HG03159 (cell line): ENCODE data around the gene ARHGAP6.

ENCODE experiments used
- ATAC-seq: cut with Tn5 transposase; IDR thresholded peaks from one replicate; pipeline ENCODE4 v1.9.1; 2021; ENCODE audit warnings: mild to moderate bottlenecking, moderate library complexity; ENCODE audit not compliant: unreplicated experiment

Gene ARHGAP6, protein sequence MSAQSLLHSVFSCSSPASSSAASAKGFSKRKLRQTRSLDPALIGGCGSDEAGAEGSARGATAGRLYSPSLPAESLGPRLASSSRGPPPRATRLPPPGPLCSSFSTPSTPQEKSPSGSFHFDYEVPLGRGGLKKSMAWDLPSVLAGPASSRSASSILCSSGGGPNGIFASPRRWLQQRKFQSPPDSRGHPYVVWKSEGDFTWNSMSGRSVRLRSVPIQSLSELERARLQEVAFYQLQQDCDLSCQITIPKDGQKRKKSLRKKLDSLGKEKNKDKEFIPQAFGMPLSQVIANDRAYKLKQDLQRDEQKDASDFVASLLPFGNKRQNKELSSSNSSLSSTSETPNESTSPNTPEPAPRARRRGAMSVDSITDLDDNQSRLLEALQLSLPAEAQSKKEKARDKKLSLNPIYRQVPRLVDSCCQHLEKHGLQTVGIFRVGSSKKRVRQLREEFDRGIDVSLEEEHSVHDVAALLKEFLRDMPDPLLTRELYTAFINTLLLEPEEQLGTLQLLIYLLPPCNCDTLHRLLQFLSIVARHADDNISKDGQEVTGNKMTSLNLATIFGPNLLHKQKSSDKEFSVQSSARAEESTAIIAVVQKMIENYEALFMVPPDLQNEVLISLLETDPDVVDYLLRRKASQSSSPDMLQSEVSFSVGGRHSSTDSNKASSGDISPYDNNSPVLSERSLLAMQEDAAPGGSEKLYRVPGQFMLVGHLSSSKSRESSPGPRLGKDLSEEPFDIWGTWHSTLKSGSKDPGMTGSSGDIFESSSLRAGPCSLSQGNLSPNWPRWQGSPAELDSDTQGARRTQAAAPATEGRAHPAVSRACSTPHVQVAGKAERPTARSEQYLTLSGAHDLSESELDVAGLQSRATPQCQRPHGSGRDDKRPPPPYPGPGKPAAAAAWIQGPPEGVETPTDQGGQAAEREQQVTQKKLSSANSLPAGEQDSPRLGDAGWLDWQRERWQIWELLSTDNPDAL (N-terminal part only)

DNA sequence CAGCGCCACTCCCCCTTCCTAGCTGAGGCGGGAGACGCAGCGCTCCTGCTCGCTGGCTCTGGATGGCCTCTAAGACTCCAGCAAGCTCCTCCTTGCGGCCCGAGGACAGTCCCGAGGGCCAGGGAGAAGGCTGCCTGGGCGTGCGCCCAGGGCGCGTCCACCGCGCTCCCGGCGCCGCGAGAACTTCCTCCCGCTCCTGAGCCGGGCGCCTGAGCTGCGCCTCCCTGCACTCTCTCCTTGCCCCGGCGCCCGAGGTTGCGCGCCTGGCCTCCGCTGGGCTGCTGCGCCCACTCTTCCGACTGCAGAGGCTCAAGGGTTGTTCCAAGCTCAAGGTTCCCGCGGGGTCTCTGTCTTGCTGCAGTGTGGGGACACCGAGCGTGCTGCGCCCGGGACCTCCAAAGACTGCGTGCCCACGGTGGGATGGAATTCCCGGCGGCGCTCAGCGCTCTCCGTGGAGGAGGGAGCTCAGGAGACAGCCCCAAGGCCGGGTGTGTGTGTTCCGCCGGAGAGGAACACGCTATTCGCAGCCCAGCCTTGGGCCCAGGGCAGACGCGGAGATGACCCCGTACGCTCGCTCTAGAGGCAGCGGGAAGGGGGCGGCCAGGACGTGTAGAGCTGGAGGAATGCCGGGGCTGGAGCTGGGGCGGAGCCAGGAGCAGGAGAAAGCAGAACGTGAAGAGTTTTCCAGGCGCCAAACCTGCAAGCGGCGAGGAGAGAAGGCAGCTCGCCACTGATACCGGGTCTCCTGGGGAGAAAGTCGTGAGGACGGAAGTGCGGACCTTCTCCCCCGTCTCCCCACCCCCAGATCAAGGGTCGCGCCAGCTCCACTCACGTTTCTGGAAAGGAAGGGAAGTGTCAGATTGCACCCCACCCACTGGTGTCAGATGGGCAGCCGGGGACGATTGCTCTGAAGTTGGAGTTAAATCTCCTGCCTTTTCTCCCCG, at the start of gene ARHGAP6:
ARHGAP6 (minus strand) TSS at position 753 of the 944 bp plus-strand sequence. CDS start 1,092 bp downstream, outside the sequence.
- ATAC-seq, result no peak

DNA sequence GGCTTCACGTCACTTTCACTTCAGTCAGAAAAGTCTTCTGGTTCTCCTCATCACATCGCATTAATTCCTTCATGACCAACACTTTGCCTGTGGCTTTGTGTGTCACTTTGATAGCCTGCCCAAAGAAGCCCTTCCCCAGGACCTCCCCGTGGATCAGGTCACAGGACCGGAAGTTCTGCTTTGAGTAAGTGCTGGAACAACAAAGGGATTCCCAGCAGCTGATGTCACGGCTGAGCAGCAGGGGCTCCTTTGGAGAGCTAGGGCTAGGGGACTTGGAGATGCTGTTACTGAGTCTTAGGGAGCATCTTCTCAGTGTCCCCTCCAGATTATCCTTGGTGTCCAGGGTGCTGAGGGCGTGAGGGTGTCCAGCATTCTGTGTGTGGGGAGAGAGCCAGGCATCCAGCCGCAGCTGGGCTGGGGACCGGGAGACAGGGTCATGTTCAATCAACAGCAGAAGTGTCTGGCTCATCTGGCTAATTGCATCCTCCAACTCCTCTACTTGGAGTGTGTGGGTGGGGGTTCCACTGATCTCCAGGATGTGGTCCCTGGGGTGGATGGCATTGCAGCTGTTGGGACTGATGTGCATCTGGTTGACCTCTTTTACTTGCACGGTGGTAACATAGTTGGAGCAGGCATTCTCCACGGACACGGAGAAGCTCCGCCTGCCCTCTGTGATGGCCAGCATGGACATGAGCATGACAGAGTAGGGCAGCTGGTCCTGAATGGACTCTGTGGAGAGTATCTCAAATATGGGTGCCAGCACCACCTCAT, 39.2 kb upstream of the ARHGAP6 start:
- ATAC-seq, result no peak

DNA sequence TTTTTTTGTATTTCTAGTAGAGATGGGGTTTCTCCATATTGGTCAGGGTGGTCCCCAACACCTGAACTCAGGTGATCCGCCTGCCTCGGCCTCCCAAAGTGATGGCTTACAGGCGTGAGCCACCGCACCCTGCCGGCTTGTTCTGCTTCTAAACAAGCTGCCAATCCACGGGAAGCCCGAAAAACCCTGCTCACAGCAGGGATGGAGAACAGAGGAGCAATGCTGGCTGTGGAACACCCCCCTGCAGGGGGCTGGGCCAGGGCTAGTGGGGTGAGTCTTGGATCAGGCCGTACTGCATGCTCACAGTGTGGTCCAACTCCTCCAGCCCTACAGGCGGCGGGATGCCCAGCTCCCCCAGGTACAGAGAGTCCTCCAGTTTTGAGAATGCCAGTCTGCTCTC, 38.1 kb upstream of the ARHGAP6 start:
- ATAC-seq, result no peak

DNA sequence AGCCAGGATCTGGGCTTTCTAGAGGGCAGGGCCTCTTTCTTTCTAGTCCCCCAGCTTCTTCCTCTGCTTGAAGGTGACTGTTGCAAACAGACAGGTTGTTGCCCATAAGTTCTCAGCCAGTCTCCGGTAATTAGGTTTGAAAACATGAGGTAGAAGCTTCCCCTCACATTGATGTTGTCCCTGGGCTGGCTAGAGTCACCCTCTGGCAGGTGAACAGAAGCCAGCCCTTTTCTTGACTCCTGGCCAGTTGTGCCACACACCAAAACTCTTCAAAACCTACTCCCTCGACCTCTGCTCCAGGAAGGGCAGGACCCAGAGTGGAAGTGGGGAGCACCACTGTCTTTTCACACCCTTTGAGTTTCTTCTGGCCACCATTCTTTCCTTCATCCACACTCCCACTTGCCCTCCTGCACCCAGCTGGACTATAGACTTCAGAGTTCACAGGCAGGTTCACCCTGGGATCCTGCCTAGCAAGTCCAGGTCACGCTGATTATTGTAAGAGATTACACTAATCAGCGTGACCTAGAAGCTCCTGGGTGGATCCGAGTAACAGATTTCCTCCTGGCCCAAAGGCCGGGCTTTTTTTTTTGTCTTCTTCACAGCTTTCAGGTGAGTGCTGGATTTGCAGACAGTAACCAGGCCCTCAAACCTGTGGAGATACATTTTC, 37.4 kb upstream of the ARHGAP6 start:
- ATAC-seq, result no peak

DNA sequence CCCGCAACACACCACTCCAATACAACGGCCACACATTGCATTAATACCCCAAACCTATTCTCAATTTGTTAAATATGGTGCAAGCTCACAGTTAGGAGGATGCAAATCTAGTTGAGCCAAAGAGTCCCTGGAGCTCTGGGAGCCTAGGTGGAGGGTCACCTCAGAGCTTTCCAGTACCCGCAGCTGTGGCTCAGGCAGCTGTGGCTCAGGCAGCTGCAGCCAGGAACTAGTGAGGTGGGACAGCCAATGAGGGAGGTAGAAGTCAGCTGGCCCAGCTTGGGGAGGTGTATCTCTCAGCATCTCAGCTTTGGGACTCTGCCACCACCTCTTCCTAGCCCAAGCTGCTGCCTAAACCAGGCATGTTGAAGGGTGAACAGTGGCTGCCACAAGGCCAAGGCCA, 36.7 kb upstream of the ARHGAP6 start:
- ATAC-seq, result no peak

DNA sequence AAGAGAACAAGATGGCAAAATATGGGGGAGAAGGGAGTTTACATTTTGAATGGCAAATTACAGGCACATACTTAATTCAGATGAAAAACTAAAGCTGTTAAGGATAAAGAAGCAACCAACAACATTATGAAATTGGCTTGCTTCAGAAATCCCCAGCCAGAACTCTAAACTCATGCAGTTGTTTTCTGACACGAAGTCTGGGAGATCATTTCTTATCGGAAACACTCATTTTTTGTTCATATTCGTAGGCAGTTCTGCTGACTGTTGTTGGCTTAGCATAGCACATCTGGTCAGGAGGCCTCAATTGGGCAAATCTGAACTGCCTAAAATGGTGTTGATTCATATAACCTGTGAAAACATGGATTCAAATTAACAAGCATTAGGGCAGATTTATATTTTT, 33.0 kb upstream of the ARHGAP6 start:
- no peak for ATAC-seq

DNA sequence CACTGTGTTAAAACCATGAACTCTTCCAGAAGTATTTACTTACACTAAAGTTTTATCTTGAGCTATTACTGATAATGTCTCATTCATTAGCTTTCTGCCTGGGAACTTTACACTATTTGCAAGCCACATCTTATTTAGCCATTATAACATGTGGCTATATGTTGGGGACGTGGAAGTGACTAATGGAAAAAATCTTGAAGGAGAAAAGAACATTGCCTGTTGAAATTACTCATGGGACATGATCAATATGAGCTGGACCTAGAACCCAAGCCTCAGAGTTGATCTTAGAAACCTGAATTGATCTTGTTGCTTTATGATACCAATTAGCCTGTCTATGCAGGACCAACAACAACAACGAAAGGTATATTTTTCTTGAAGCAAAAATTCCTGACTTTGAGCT, 22.5 kb upstream of the ARHGAP6 start:
- no peak for ATAC-seq

DNA sequence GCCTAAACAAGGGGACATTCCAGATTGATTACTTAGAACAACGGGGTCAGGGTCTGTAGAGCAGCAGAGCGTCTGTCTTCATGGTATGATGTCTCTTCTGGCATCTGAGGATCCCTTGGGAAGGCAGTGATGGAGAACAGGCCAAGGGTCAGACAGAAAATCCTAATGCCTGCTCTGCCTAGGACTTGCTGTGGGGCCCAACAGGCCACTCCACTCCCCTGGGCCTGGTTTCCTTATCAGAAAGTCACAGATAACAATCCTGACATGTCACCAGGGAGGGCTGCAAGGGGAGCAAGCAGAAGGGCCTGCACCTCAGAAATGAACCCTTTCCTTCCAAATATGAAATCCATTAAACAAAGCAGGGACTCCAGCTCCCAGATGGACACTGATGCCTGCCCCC, 21.4 kb upstream of the ARHGAP6 start:
- ATAC-seq, result no peak

DNA sequence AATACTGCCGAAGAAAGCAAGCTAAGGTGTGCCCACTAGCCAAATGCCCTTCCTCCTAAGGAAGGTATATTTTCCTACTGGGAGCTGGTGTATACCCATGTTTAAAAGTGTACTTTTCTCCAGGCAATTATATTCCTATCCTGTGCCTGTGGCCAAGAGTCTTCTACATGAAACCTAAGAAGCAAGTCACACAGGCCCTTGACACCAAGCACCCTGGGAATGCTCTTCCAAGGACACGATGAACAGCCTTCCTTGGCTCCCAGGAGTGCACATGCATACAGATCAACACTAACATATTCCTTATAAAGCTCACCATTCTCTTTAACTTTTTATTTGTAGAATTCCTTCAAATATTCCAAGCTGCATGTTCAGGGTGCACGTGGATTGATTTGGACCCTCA, 17.3 kb upstream of the ARHGAP6 start:
- no peak for ATAC-seq

DNA sequence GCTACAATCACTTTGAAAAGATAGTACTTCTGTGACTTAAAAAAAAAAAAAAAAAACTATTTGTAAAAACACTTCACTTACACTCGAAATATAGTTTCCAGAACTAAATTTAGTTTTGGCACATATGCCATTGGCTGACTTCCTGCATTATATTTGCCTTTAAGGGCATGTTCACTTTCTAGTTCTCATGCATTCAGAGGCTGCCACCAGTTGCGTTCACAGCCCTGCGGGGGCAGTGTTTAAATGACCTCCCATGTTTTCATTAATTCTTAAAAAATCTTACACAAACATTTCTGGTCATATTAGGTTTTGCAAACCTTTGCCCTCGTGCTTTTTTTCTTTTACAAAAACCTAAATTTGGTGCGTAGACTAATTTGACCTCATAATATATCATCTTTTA, 12.4 kb upstream of the ARHGAP6 start:
- no peak for ATAC-seq

DNA sequence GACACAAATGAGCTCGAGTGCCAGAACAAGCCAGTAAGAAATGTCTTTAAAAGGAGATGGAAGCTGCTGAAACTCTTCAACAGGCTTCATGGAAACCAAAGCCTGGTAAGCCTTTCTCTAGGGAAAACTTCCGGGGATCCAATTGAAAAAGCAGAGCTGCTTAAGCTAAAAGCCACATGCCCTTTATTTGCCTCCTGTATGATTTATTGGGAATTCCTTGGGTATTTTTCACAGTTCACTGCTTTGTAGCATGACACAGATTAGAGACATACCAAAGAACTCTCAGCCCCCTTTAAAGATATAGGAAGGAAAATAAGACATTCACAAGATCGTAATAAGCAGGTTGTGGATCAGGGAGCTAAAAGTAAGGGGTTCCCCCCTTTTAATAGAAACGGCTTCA, 6.5 kb upstream of the ARHGAP6 start:
- ATAC-seq, result no peak

DNA sequence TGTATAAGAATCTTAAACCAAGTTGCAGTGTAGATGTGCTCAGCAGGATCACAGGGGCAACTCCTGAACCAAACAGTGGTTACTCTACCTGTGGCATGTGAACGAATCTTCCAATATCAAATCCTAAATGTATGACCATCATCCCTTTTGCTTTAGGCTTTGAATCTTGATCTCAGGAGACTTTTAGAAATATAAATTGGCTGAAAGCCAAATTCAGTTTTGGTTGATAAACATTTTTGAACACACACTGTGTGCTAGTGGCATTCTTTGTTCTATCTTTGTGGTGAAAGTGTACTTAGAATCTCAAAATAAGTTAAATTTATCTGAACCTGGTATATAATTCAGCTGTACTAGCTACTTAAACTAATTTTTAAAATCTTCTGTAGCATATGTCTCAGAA, 4.6 kb upstream of the ARHGAP6 start:
- no peak for ATAC-seq

DNA sequence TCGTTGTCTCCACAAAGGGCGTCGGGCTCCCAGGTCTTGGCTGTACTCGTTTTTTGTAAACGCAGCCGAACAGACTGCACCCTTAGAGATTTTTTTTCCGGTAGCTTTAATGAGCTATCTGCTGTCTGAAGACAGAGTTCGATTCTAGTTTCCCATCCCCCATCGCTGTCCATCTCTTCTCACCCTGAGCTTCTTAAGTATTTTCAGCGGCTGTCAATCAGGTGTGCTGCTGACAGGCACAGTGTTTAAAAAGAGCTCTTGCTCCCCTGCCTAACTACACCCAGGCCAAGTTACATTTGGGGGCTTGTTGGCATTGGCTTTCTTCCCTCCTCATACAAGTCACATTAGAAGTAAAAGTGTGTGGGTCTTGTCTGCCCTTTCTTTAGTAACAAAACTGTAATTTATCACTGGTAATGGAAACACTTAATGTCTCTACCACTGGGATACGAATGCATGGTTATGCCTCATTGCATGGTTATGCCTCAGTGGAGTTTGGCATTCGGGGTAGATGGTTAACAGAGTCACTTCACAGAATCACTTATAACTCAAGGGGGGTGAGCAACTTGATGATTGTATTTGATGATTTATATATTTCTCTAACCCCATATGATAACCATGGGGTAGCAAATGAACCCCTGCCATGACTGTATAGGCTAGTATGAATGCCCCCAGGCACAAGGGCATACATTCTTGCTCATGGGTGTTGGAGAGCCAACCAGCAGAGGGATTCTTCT, 1.4 kb upstream of the ARHGAP6 start:
- ATAC-seq, result no peak

DNA sequence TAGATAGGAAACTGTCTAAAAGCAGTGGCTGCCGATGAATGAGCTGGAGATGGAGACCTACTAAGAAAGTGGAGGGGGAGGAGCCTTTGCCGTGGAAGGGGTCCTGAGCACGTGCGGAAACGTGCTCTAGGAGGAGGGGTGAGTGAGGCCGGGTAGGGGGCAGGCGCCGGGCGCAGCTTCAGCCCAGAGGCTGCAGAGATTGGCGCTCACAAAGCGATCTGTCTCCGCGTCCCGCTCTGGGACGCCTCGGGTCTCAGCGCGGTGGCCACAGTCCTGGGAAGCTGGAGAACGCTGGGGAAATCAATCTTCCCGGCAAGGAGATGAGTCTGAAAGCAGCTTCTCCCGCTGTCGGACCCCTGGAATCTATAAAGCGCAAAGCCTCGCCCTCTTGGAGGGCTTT, 444 bp upstream of the ARHGAP6 start:
- no peak for ATAC-seq

DNA sequence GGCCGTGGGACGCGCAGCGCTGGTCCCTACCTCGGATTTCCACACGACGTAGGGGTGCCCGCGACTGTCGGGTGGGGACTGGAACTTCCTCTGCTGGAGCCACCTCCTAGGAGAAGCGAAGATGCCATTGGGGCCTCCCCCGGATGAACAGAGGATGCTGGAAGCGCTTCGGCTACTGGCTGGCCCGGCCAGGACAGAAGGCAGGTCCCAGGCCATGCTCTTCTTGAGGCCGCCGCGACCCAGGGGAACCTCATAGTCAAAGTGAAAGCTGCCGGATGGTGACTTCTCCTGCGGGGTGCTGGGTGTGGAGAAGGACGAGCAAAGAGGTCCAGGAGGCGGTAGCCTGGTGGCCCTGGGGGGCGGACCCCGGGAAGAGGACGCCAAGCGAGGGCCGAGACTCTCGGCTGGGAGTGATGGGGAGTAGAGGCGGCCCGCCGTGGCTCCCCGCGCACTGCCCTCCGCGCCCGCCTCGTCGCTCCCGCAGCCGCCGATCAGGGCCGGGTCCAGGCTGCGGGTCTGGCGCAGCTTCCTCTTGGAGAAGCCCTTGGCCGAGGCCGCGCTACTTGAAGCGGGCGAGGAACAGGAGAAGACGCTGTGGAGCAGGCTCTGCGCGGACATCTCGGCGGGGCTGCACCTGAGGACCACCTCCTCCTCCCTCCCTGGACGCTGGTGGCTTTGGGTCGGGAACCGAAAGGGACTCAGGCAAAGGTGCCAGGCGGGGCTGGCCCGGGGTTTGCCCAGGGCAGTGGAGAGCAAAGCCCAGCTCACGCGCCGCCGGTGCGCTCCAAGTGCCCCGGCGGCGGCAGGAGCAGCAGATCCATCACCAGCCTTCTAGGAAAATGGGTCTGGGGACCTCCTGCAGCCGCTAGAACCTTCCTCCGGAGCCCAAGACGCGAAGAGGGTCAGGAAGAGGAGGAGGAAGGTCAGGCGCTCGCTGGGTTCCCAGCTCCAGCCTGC, 1.2 kb downstream of the ARHGAP6 start:
- ATAC-seq, result no peak

DNA sequence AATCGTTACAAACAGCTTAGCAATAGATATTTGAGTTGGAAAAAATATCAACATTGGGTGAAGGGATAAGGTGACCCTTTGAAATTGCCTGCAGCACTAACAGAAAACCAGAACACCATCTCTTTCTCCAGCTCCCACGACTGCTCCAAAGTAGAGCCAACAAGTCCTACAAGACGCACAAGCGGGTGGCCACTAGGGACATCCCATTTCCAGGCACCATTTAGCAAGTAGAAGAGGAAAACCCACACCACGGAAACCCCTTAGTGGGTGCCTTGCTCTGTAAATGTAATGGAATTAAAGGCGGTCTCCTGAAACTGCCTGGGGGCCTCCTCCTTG, 1.9 kb downstream of the ARHGAP6 start:
- ATAC-seq, result no peak

DNA sequence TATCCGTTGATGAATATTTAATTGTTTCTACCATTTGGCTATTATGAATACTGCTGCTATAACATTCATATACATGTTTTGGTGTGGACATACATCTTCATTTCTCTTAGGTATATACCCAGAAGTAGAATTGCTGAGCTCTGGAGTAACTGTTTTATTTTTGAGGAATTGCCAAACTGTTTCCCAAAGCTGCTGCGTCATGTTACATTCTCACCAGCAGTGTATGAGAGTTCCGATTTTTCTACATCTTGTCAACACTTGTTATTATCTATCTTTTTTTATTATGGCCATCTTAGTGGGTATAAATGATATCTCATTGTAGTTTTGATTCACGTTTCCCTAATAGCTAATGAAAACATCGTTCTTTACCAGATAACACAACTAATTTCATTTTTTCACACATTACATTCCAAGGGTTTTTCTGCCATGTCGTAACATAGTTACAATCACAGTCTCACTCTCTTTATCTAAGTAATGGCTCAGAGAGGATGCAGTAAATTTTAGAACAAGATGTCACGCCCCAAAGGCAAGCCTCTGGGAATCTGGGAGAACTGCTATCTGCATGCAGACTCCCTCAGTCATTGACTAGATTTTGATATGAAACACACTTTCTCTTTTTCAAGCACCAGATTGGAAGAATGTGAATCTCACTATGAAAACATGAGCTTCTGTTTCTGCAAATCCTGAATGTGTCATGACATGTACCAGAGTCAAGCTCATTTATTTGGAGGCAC, 10.3 kb downstream of the ARHGAP6 start:
- ATAC-seq, result no peak
